ENCODE measurements around the gene AFDN.

DNA sequence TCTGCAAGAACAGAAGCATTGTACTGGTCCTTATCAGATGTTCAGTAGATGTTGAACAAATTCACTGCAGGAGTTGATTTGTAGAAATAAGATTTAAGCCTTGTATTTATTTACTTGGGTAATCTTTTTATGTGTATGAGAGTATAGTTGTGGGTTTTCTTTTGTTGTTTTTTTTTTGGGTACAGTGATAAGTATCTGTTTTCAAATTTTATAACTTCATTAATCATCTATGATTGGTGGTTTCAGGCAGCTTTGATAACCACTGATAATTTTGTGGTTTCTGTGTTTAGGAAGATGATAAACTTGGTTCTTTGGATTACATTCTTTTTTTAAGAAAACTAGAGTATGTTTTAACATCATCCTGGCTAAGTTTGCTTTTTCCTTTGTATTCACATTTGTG is 2.8 kb downstream of the AFDN start:
- no peak for TF ChIP-seq CTCF (IDR thresholded peaks at IDR 0.05; ENCODE audit: insufficient read depth, low read length, poor library complexity, severe bottlenecking)
- no peak for TF ChIP-seq EZH2phosphoT487 (conservative IDR thresholded peaks at IDR 0.05; ENCODE audit: low read length)

Measured in SU-DHL-6 (cell line).